Fibroblast of lung (primary cell): ENCODE measurements around the gene MLKL. TPM values are rescaled to one million over a fixed set of nuclear protein-coding genes. Genes with fewer than 3 reads are reported as not detected.

Experiments used
- DNase-seq, 2 donors: peaks; one replicate each; pipeline versions ENCODE4 v3.0.0 to v3.0.0-alpha.2; 2010; ENCODE audit warnings: low read depth in 2 of 2
- H2AFZ ChIP-seq: 2 replicates; pipeline ENCODE4 v1.5.1; 2012; ENCODE audit warnings: low read length, control low read depth, inconsistent platforms
- H3K27ac ChIP-seq: 2 replicates; pipeline ENCODE4 v1.5.1; 2011; ENCODE audit warnings: low read length, control low read depth; ENCODE audit not compliant: insufficient read depth
- H3K27me3 ChIP-seq: 2 replicates; pipeline ENCODE4 v1.5.1; 2011; ENCODE audit warnings: mild to moderate bottlenecking, low read length; ENCODE audit not compliant: control insufficient read depth, insufficient read depth
- H3K36me3 ChIP-seq: 2 replicates; pipeline ENCODE4 v1.5.1; 2011; ENCODE audit warnings: low read length; ENCODE audit not compliant: control insufficient read depth, insufficient read depth
- H3K4me1 ChIP-seq: 2 replicates; pipeline ENCODE4 v1.5.1; 2011; ENCODE audit warnings: low read length; ENCODE audit not compliant: control insufficient read depth, insufficient read depth; ENCODE audit errors: extremely low read depth
- H3K4me2 ChIP-seq: 2 replicates; pipeline ENCODE4 v1.5.1; 2011; ENCODE audit warnings: low read length, control low read depth; ENCODE audit not compliant: insufficient read depth; ENCODE audit errors: extremely low read depth
- H3K4me3 ChIP-seq, 4 experiments: fragments of 200-600 bp in 1 of 4; sonication (generic) in 1 of 4; replicated peaks in 1 of 4; 2 replicates each; pipeline ENCODE4 v1.5.1; 2011 to 2016; ENCODE audit warnings: low read length in 4 of 4, low read depth in 3 of 4, mild to moderate bottlenecking in 3 of 4, control low read depth in 2 of 4, inconsistent platforms in 1 of 4, mixed read lengths in 1 of 4; ENCODE audit not compliant: insufficient read depth in 1 of 4; ENCODE audit errors: control extremely low read depth in 1 of 4
- H3K79me2 ChIP-seq: 2 replicates; pipeline ENCODE4 v1.5.1; 2012; ENCODE audit warnings: mild to moderate bottlenecking, low read length, inconsistent platforms; ENCODE audit not compliant: control insufficient read depth, insufficient read depth
- H3K9ac ChIP-seq: 2 replicates; pipeline ENCODE4 v1.5.1; 2011; ENCODE audit warnings: mild to moderate bottlenecking, low read length, control low read depth; ENCODE audit not compliant: insufficient read depth
- H3K9me3 ChIP-seq: 2 replicates; pipeline ENCODE4 v1.5.1; 2012; ENCODE audit warnings: low read depth, low read length; ENCODE audit not compliant: control insufficient read depth, insufficient read depth
- H4K20me1 ChIP-seq: 2 replicates; pipeline ENCODE4 v1.5.1; 2011; ENCODE audit warnings: low read length; ENCODE audit not compliant: control insufficient read depth, insufficient read depth; ENCODE audit errors: extremely low read depth
- CTCF ChIP-seq, 2 donors: IDR thresholded peaks in 1 of 2; conservative IDR thresholded peaks in 1 of 2; 1 replicate in 1 of 2; 2 replicates in 1 of 2; pipeline ENCODE4 v1.5.1; 2011 to 2012; ENCODE audit warnings: low read length in 2 of 2, control low read depth in 1 of 2, inconsistent platforms in 1 of 2, low read depth in 1 of 2, mild to moderate bottlenecking in 1 of 2
- EZH2 ChIP-seq: IDR thresholded peaks from 2 replicates; pipeline ENCODE4 v1.5.1; 2012; ENCODE audit warnings: low read length, control low read depth, mild to moderate bottlenecking; ENCODE audit errors: missing control alignments
- polyA plus RNA-seq, 2 donors: library from polyadenylated mRNA; depleted of rRNA in 1 of 2; stranded (reverse) in 1 of 2; unstranded in 1 of 2; fragments of >200 nt; gene quantifications; 2 replicates each; pipeline ENCODE4 v1.2.1, GENCODE V29; 2011 to 2012; ENCODE audit warnings: missing spikeins in 1 of 2
- total RNA-seq: library from RNA; depleted of rRNA; stranded (reverse); fragments of >200 nt; gene quantifications from 2 replicates; pipeline ENCODE4 v1.2.1, GENCODE V29; 2014

MLKL gene
- total and polyA plus RNA-seq, 2 donors (not counting 1 experiment from before 2014, with no cell fraction given) = 4.8 to 5.8 TPM

DNA sequence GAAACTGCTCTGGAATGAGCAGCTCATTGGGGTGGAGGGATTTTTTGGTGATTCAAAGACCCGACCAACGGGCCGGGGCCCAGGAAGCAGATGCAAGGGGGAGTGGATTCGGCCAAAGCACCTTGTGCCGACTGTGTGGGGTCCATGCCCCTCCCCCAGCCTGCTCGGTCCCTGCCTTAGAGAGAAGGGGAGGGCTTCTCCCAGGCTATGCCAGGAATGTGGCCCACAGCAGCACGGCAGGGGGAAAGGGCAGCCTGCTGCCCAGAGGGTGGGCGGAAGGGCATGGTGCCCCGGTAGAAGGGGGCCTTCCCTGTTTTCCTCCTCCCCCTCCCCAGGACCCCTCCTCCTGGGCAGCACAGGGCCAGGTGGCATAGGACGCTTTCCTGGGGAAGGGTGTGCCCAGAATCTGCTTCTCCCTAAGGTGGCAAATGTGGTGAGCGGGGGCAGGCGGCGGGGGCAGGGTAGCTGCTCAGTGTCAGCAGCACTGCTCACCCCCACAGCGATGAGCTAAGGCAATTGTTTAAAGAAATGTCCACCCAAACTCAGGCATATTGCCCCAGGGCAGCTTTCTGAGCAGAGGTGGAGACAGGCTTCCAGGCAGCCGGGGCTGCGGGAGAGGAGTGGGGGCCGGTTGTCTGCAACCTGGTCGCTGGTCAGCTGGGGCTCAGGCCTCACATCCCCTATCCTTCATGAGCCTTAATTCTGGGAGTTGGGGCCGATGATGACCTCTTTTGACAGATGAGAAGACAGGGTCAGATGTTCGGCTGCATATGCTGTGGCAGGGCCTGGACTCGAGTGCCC, 33.9 kb upstream of the MLKL start:
- TF ChIP-seq CTCF (conservative IDR thresholded peaks at IDR 0.05 in 1 of 2, IDR thresholded peaks at IDR 0.05 in 1 of 2; ENCODE audit: low read depth in 1 of 2, low read length in 2 of 2) (no peak), EZH2 (no peak)
- Histone ChIP-seq H3K27me3 (peaks cover 13% of the 10 kb centered on the region), H3K4me3 (no peak overlapping the region), H3K4me1 (no peaks in the 10 kb centered on the region), H3K4me2 (no peak overlapping the region), H3K9ac (no peak overlapping the region), H3K36me3 (no peaks in the 10 kb centered on the region), H3K79me2 (no peaks in the 10 kb centered on the region), H4K20me1 (no peaks in the 10 kb centered on the region), H3K9me3 (no peaks in the 10 kb centered on the region), H3K27ac (no peak overlapping the region), H2AFZ (no peak overlapping the region)
- DNase-seq = no peak

DNA sequence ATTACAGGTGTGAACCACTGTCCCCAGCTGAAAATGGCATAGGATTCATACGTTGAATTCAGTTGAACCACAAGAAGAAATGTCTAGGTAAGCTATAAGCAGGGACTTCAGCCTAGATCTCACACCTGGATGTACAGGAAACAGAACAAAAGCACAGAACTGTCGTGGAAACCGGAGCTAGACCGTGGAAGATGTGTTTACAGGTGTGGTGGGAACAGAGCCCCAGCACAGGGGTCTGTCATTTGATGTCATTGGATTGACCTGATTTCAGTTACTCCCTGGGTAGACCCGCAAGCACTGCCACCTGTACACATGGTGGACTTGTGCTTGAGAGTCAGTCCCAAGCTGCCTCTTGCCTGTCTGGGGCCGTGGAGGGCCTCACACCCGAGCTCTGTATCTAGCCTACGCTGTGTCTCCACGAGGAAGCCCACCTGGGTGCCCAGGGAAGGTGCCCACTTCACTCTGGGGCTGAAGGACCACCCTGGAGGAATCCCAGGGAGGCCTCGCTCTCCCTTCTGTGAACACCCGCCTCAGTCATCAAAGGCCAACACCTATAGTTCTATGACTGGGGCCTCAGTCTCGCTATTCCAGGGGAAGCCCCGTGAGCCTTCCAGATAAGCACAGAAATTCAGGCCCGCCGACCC, 32.2 kb upstream of the MLKL start:
- H3K36me3 ChIP-seq = no peaks in the 10 kb centered on the region
- no peak for DNase-seq
- H3K9ac ChIP-seq = no peak overlapping the region
- H3K27ac ChIP-seq = no peak overlapping the region
- H4K20me1 ChIP-seq = no peaks in the 10 kb centered on the region
- no peak for TF ChIP-seq EZH2
- TF ChIP-seq CTCF (conservative IDR thresholded peaks at IDR 0.05 in 1 of 2, IDR thresholded peaks at IDR 0.05 in 1 of 2; ENCODE audit: low read depth in 1 of 2, low read length in 2 of 2) = no peak
- no peak overlapping the region for H3K4me2 ChIP-seq
- peaks cover 13% of the 10 kb centered on the region for H3K27me3 ChIP-seq
- H3K4me1 ChIP-seq = no peaks in the 10 kb centered on the region
- H3K4me3 ChIP-seq = no peak overlapping the region
- H3K9me3 ChIP-seq = no peaks in the 10 kb centered on the region
- no peaks in the 10 kb centered on the region for H3K79me2 ChIP-seq
- H2AFZ ChIP-seq = no peak overlapping the region

- Histone ChIP-seq H3K4me3 (no peak overlapping the region), H3K4me2 (no peak overlapping the region), H3K79me2 (no peaks in the 10 kb centered on the region), H3K27ac (no peak overlapping the region), H2AFZ (no peak overlapping the region), H3K4me1 (no peaks in the 10 kb centered on the region), H3K9ac (no peak overlapping the region), H3K9me3 (no peaks in the 10 kb centered on the region), H4K20me1 (no peaks in the 10 kb centered on the region), H3K27me3 (peaks cover 10% of the 10 kb centered on the region), H3K36me3 (no peaks in the 10 kb centered on the region)
- no peak for DNase-seq
- no peak for TF ChIP-seq EZH2
- TF ChIP-seq CTCF (conservative IDR thresholded peaks at IDR 0.05 in 1 of 2, IDR thresholded peaks at IDR 0.05 in 1 of 2; ENCODE audit: low read depth in 1 of 2, low read length in 2 of 2) = no peak
Measured at GRCh38 chr16:74731853-74732477, 31.3 kb upstream of the MLKL start.
